Kidney (tissue), 14 donors: ENCODE results near the gene KRTAP4-5. TPM values are rescaled to one million over a fixed set of nuclear protein-coding genes. Genes with fewer than 3 reads are reported as not detected.
"Not testable (repeated sequence)": the region's sequence is repeated elsewhere in the genome, so short reads cannot be mapped to it uniquely, and the experiment has no call there.

Source experiments
- DNase-seq, 5 donors: peaks; one replicate each; pipeline ENCODE4 v3.0.0-alpha.2; 2013 to 2020
- FAIRE-seq: peaks from 2 replicates; lab custom pipeline; 2012; peaks lifted over from hg19 to GRCh38; lab: Jason Lieb, UNC
- H3K27ac ChIP-seq, 2 donors: one replicate each; pipeline ENCODE4 v1.7.0; 2013; ENCODE audit warnings: low read depth in 2 of 2, low read length in 2 of 2, inconsistent platforms in 1 of 2
- H3K27me3 ChIP-seq: one replicate; pipeline ENCODE4 v1.7.1; 2013; ENCODE audit warnings: low read length, inconsistent platforms; ENCODE audit not compliant: control insufficient read depth, insufficient read depth
- H3K36me3 ChIP-seq, 3 donors: one replicate each; pipeline versions ENCODE4 v1.7.0 to v1.7.1; 2013; ENCODE audit warnings: low read length in 3 of 3, control low read depth in 1 of 3, inconsistent platforms in 1 of 3; ENCODE audit not compliant: insufficient read depth in 3 of 3, control insufficient read depth in 2 of 3
- H3K4me1 ChIP-seq, 3 donors: one replicate each; pipeline versions ENCODE4 v1.7.0 to v1.7.1; 2013; ENCODE audit warnings: low read length in 3 of 3, inconsistent platforms in 1 of 3, low read depth in 1 of 3; ENCODE audit not compliant: control insufficient read depth in 2 of 3, insufficient read depth in 2 of 3
- H3K4me3 ChIP-seq, 3 donors: one replicate each; pipeline versions ENCODE4 v1.7.0 to v1.8.1; 2013; ENCODE audit warnings: low read length in 3 of 3, control low read depth in 1 of 3, inconsistent platforms in 1 of 3
- H3K9ac ChIP-seq, 3 donors: one replicate each; pipeline versions ENCODE4 v1.7.0 to v1.7.1; 2013; ENCODE audit warnings: low read length in 3 of 3, control low read depth in 1 of 3, inconsistent platforms in 1 of 3
- H3K9me3 ChIP-seq, 3 donors: one replicate each; pipeline versions ENCODE4 v1.7.0 to v1.7.1; 2013; ENCODE audit warnings: low read length in 3 of 3, control low read depth in 1 of 3, inconsistent platforms in 1 of 3; ENCODE audit not compliant: control insufficient read depth in 2 of 3, insufficient read depth in 1 of 3
- intact Hi-C: fragments of 100-400 bp; cut with DNase I; formaldehyde crosslinking; loops from one replicate; pipeline ENCODE4 v1.11.1; 2022
- polyA plus RNA-seq: library from polyadenylated mRNA; stranded (reverse); fragments of 350-450 nt; fragmentation: Illumina TruSeq; extraction: RNeasy Lipid Tissue Mini Kit (QIAGEN cat#74804); gene quantifications from one replicate; pipeline ENCODE4 v1.2.3, GENCODE V29; 2014; ENCODE audit warnings: low read depth, low replicate concordance; ENCODE audit not compliant: insufficient read depth
- total RNA-seq: library from RNA; stranded (reverse); fragmentation: NEBNext Ultra II Directional; extraction: Animal tissue kit (Norgen Biotek cat#: 25700); gene quantifications from one replicate; pipeline ENCODE4 v1.2.1, GENCODE V29; 2021
- TF ChIP-seq, protein P1 (sequence below): IDR thresholded peaks from 3 replicates; pipeline ENCODE4 v1.5.1; 2012; ENCODE audit warnings: mild to moderate bottlenecking, moderate library complexity, borderline replicate concordance; ENCODE audit not compliant: insufficient read depth; ENCODE audit errors: extremely low read depth
- donor health status: control.
- donor health status: control.
- donor health status: control.
- donor health status: control.
- donor health status: control.
- donor health status: DM: yes; HTN: yes; CAD: no.
- donor health status: Normal renal cell carcinoma (clear cell type).

The KRTAP4-5 gene
- total and polyA plus RNA-seq, 2 donors from 2014 or later: not detected

DNA sequence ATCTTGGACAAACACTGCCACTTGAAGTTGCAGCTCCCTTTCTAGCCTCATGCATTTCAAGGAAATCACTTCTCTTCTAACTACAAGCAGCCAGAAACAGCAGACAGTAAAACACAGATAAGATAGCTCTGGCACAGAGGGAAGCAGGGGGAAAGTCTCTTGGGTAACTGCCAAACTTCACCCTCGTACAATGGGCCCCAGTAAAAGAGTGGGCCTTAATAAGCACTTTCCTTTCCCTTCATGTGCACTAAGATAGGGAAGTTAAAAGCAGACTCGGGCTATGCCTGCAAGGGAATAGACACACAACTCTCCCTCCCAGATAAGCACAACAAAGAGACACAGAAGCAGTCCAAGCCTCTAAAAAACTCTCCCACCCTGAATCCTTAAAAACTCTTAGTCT lies 4.2 kb upstream of the KRTAP4-5 start:
- TF ChIP-seq, protein P1, sequence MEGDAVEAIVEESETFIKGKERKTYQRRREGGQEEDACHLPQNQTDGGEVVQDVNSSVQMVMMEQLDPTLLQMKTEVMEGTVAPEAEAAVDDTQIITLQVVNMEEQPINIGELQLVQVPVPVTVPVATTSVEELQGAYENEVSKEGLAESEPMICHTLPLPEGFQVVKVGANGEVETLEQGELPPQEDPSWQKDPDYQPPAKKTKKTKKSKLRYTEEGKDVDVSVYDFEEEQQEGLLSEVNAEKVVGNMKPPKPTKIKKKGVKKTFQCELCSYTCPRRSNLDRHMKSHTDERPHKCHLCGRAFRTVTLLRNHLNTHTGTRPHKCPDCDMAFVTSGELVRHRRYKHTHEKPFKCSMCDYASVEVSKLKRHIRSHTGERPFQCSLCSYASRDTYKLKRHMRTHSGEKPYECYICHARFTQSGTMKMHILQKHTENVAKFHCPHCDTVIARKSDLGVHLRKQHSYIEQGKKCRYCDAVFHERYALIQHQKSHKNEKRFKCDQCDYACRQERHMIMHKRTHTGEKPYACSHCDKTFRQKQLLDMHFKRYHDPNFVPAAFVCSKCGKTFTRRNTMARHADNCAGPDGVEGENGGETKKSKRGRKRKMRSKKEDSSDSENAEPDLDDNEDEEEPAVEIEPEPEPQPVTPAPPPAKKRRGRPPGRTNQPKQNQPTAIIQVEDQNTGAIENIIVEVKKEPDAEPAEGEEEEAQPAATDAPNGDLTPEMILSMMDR: no peak
- H3K27ac ChIP-seq: no peak overlapping the region
- intact Hi-C loops: no loop called here
- H3K36me3 ChIP-seq: no peaks in the 10 kb centered on the region
- no peak overlapping the region for H3K4me3 ChIP-seq
- H3K9me3 ChIP-seq: no peaks in the 10 kb centered on the region
- H3K27me3 ChIP-seq: no peaks in the 10 kb centered on the region
- no peaks in the 10 kb centered on the region for H3K4me1 ChIP-seq
- no peak overlapping the region for H3K9ac ChIP-seq
- FAIRE-seq (no peak), DNase-seq (no peak)

DNA sequence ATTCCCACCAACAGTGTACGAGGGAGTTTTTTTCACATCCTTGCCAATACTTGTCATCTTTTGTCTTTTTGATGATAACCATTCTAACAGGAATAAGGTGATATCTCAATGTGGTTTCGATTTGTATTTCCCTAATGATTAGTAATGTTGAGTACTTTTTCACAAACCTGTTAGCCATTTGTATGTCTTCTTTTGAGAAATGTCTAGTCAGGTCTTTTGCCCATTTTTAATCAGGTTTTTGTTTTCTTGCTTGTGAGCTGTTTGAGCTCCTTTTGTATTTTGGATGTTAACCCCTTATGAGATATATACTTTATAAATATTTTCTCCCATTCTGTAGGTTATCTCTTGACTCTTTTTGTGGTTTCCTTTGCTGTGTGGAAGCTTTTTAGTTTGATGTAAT lies 1.9 kb upstream of the KRTAP4-5 start:
- no peaks in the 10 kb centered on the region for H3K9me3 ChIP-seq
- FAIRE-seq (no peak), DNase-seq (no peak)
- no peak overlapping the region for H3K4me3 ChIP-seq
- no peaks in the 10 kb centered on the region for H3K27me3 ChIP-seq
- H3K4me1 ChIP-seq: no peaks in the 10 kb centered on the region
- TF ChIP-seq, protein P1: no peak
- intact Hi-C loops: no loop called here
- no peak overlapping the region for H3K9ac ChIP-seq
- no peaks in the 10 kb centered on the region for H3K36me3 ChIP-seq
- H3K27ac ChIP-seq: no peak overlapping the region

DNA sequence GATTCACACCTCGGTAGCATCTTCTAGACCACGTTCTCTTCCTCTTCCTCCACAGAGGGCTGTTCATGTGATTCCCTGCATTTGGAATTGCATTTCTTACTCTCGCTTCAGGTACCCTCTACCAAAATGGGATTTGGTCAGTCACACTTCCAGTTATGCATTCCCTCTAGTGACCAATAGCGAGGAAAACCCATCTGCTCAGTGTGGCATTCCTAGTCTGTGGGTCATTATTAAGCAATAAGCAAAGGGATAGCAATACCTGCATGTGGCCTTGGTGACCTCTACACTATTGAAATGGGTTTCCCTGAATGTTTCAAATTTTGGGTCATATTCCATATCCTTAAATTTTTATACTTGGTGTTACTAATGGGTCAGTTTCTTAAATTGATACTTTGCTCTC lies 401 bp upstream of the KRTAP4-5 start:
- FAIRE-seq: no peak
- H3K36me3 ChIP-seq: no peaks in the 10 kb centered on the region
- no peak for DNase-seq
- TF ChIP-seq, protein P1: no peak
- no peak overlapping the region for H3K4me3 ChIP-seq
- H3K4me1 ChIP-seq: no peaks in the 10 kb centered on the region
- no peak overlapping the region for H3K9ac ChIP-seq
- no peaks in the 10 kb centered on the region for H3K27me3 ChIP-seq
- no peaks in the 10 kb centered on the region for H3K9me3 ChIP-seq
- no peak overlapping the region for H3K27ac ChIP-seq
- intact Hi-C loops: no loop called here

DNA sequence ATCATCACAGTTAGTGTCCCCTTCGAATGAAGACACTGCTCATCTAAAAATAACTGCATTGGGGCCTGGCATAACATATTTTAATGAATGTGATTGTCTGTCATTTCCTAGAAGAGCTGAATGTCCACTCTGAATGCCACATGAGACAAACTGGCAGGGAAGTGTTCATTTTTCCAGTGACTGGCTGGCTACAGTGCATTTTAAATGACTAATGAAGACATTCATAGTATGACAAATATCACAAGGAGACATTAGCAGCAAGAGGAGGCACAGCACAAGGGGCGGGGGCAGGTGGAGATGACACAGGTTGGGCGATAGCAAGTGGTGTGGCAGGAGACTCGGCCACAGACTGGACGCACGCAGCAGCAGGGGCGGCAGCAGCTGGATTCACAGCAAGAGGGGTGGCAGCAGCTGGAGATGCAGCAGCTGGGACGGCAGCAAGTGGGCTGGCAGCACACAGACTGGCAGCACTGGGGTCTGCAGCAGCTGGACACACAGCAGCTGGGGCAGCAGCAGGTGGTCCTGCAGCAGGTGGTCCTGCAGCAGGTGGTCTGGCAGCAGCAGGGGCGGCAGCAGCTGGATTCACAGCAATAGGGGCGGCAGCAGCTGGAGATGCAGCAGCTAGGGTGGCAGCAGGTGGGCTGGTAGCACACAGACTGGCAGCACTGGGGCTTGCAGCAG lies 514 bp downstream of the KRTAP4-5 start:
- H3K4me1 ChIP-seq, DNase-seq, H3K36me3 ChIP-seq, H3K9ac ChIP-seq, H3K4me3 ChIP-seq, FAIRE-seq, H3K27ac ChIP-seq, H3K9me3 ChIP-seq, H3K27me3 ChIP-seq, intact Hi-C loops: not testable (repeated sequence)
